Measurements from ENCODE around the gene BCAS4. TPM values are rescaled to one million over a fixed set of nuclear protein-coding genes. Genes with fewer than 3 reads are reported as not detected.

Gene BCAS4
- total RNA-seq, 1 donor from 2014 or later: 9.3 TPM

DNA sequence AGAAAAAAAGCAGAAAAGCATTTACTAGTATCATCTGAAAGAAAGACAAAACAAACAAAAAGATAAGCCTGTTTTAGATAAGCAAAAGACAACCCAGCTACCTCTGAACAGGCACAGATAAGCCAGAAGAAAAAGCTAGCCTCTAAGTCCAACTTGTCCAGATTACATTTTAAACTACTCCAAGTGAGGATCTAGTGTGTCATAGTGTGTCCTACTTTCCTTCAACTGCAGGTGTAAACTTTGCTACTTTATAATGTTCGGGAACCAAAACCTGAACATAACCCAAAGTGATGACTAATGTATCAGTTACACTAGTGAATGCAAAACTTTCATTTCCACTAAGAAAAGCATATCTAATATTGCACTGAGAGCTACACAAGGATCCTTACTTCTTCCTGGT is 116.9 kb downstream of the BCAS4 start:
- Mint-ChIP-seq H3K9me3 (no peaks in the 10 kb centered on the region), H3K27me3 (no peaks in the 10 kb centered on the region), H3K27ac (peak overlapping the region; percentile 47), H3K4me1 (ENCODE audit: unreplicated experiment) (peaks cover 52% of the 10 kb centered on the region), H3K36me3 (peaks cover 27% of the 10 kb centered on the region), H3K4me3 (peak overlapping the region; percentile 3)
- DNase-seq (ENCODE audit: extremely low spot score, unreplicated experiment): no peak
- TF ChIP-seq, protein P1, sequence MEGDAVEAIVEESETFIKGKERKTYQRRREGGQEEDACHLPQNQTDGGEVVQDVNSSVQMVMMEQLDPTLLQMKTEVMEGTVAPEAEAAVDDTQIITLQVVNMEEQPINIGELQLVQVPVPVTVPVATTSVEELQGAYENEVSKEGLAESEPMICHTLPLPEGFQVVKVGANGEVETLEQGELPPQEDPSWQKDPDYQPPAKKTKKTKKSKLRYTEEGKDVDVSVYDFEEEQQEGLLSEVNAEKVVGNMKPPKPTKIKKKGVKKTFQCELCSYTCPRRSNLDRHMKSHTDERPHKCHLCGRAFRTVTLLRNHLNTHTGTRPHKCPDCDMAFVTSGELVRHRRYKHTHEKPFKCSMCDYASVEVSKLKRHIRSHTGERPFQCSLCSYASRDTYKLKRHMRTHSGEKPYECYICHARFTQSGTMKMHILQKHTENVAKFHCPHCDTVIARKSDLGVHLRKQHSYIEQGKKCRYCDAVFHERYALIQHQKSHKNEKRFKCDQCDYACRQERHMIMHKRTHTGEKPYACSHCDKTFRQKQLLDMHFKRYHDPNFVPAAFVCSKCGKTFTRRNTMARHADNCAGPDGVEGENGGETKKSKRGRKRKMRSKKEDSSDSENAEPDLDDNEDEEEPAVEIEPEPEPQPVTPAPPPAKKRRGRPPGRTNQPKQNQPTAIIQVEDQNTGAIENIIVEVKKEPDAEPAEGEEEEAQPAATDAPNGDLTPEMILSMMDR (conservative IDR thresholded peaks at IDR 0.05): no peak

DNA sequence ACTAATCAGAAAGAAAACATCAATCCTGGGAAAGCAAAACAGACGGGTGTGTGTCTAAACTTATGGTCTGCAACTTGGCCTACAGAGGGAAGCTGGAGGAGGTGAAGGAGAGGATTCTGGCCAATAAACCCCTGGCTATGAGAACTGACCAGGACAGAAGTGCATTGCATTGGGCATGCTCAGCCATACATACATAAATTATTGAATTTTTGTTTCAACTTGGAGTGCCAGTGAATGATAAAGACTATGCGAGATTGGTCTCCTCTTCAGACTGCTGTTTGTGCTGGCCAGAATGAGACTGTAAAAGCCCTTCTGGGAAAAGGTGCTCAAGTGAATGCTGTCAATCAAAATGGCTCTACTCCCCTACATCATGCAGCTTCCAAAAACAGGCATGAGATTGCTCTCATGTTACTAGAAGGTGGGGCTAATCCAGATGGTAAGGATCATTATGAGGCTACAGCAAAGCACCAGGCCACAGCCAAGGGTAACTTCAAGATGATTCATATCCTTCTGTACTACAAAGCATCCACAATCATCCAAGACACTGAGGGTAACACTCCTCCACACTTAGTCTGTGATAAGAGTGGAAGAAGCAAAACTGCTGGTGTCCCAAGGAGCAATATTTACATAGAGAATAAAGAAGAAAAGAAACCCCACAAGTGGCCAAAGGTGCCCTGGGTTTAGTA is 119.0 kb downstream of the BCAS4 start:
- TF ChIP-seq, protein P1 (conservative IDR thresholded peaks at IDR 0.05): no peak
- H3K36me3 Mint-ChIP-seq: peaks cover 25% of the 10 kb centered on the region
- H3K9me3 Mint-ChIP-seq: no peaks in the 10 kb centered on the region
- H3K4me1 Mint-ChIP-seq (ENCODE audit: unreplicated experiment): peaks cover 63% of the 10 kb centered on the region
- H3K27ac Mint-ChIP-seq: peak overlapping the region; percentile 13
- no peak for DNase-seq (ENCODE audit: extremely low spot score, unreplicated experiment)
- no peaks in the 10 kb centered on the region for H3K27me3 Mint-ChIP-seq
- no peak overlapping the region for H3K4me3 Mint-ChIP-seq

DNA sequence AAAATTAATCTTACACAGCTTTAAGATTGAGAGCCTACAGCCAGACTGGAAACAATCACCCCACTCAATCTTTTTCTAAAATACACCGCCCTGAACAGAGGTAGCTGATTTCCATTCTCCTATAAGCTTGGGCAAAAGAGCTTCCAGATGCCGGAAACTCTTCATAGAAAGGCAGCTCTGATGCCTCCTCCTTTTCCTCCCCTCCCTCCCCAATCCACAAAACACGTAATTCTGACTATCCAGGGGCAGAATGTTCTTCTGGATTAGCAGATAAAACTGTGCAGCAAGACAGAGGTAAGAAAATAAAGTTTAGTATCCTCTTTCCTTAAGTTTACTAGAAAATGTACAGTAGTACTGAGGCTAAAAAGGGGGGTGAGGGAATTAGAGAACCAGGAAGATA is 120.6 kb downstream of the BCAS4 start:
- Mint-ChIP-seq H3K4me3 (no peak overlapping the region), H3K27ac (peak overlapping the region; percentile 16), H3K9me3 (no peaks in the 10 kb centered on the region), H3K36me3 (peaks cover 20% of the 10 kb centered on the region), H3K27me3 (no peaks in the 10 kb centered on the region), H3K4me1 (ENCODE audit: unreplicated experiment) (peaks cover 61% of the 10 kb centered on the region)
- DNase-seq (ENCODE audit: extremely low spot score, unreplicated experiment): no peak
- TF ChIP-seq, protein P1 (conservative IDR thresholded peaks at IDR 0.05): no peak

DNA sequence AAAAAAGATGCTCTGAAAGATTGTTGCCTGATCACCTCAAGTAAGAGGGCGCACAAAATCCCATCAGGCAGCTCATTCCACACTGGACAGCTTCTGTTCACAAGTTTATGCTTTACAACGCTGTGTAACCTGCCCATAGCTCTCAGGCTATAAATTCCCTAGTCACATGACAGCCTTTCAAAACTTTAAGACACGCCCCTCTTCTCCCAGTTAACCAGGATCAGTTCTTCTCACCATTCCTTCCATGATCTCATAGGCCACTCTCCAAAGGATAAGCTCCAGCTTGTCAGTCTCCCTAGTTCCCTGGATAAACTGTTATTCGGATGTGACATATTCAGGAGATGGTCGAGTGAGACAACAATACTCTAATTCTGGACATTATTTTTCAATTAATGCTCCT is 121.4 kb downstream of the BCAS4 start:
- Mint-ChIP-seq H3K9me3 (no peaks in the 10 kb centered on the region), H3K4me1 (ENCODE audit: unreplicated experiment) (peaks cover 58% of the 10 kb centered on the region), H3K27me3 (no peaks in the 10 kb centered on the region), H3K27ac (peak overlapping the region; percentile 28), H3K36me3 (peaks cover 19% of the 10 kb centered on the region), H3K4me3 (peak overlapping the region; percentile 3)
- DNase-seq (ENCODE audit: extremely low spot score, unreplicated experiment): no peak
- TF ChIP-seq, protein P1 (conservative IDR thresholded peaks at IDR 0.05): no peak

DNA sequence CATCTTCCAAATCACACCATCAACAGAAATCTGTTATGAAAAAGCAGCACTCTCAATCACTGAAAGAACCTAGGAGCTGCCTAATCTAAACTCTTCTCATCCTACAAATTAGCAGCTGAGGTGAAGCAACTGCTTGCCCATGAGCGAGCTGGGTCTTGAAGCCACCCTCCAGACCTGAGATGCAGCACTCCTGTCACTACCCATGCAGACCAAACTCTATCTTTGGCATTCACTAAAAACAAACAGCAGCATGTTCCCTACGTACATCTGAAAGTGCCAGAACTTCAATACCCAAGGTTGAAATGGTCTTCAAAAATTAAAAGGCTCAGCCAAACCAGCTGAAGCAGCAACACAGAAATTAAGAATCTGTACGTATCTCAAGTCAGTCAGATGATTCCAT is 122.1 kb downstream of the BCAS4 start:
- TF ChIP-seq, protein P1 (conservative IDR thresholded peaks at IDR 0.05): no peak
- no peaks in the 10 kb centered on the region for H3K27me3 Mint-ChIP-seq
- peak overlapping the region; percentile 64 for H3K27ac Mint-ChIP-seq
- DNase-seq (ENCODE audit: extremely low spot score, unreplicated experiment): no peak
- peaks cover 13% of the 10 kb centered on the region for H3K36me3 Mint-ChIP-seq
- H3K9me3 Mint-ChIP-seq: no peaks in the 10 kb centered on the region
- H3K4me1 Mint-ChIP-seq (ENCODE audit: unreplicated experiment): peaks cover 55% of the 10 kb centered on the region
- no peak overlapping the region for H3K4me3 Mint-ChIP-seq

Measured in type B pancreatic cell (in vitro differentiated cells).